CD4-positive, alpha-beta T cell treated with Interleukin-4 for 1 hour (primary cell): ENCODE results near the gene CYP3A7.
"Not testable (repeated sequence)": the region's sequence is repeated elsewhere in the genome, so short reads cannot be mapped to it uniquely, and the experiment has no call there.

Experiments
- DNase-seq, 2 donors: peaks; one replicate each; pipeline ENCODE4 v3.0.0-alpha.2; 2020 to 2022

The CYP3A7 gene

GRCh38 chr7:99698867-99699730 is 35.9 kb downstream of the CYP3A7 start:
- DNase-seq, result not testable (repeated sequence)

DNA sequence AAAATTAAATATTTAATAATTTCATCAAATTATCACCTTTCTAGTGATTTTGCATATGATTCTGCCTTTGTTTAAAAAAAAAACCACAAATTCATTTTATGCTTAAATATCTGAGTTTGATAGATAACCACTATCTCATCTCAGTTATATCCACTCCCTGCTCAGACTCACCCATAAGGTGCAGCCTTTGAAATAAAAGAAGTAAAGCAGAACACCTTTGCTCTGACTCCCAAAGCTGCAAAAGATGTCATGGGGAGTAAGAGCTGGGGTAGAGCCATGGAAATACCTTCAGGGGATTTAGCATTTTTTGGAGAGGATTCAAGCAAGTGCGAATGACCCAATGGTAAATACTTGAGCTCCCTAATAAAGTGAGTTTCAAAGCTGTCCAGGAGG is 40.1 kb downstream of the CYP3A7 start:
- no peak for DNase-seq

DNA sequence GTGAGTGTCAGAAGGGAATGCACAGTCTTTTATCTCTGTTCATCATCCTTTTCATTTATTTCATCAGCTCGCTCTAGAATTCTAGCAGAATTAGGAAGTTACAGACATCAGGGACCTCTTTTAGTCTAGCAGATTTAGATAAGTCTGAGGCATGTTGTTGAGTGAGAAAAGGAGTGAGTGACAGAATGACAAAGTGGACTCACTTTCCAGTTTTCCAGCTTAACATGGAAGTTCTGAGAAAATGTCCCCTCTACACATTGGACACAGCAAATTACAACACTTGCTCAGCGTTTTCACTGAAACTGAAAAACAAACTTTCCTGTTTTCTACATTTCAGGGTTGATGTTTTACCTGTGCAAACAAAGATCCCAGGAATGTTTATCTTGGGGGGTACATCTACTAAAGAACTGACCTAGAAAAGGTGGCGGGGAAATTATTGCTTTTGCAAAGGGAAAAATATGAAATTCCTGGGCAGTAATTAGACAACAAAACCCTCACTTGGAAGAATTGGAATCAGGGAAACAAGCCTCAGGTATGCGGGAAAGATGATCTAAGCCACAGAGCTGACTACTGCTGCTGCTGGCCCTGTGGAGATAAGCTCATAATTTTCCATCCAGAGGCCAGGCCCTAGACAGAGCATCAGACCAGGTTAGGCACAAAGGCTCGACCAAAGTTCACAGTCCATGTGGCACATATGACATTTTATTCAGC is 40.6 kb downstream of the CYP3A7 start:
- no peak for DNase-seq

DNA sequence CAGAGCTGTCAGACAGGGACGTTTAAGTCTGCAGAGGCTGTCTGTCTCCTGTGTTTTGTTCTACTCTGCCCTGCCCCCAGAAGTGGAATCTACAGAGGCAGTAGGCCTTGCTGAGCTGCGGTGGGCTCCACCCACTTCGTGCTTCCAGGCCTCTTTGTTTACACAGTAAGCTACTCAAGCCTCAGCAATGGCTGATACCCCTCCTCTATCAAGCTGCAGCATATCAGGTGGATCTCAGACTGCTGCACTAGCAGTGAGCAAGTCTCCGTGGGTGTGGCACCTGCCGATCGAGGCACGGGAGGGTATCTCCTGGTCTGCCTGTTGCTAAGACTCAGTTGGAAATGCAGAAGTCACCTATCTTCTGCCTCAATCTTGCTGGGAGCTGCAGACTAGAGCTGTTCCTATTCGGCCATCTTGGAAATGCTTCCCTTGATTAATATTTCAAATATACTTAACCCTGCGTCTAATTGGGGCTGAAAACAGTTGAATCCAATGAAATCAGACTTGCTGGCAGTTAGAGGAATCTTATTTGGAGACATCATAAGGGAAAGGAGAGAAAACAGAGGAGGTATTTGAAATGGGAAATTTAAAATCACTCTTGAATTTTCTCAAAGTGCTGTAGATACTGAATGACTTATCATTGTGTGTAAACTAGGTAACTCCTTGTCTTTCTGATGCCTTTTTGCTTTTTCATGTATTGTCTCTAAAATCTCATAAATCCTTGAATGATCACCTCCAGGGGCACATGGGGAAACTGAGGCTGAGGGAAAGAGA is 41.4 kb downstream of the CYP3A7 start:
- DNase-seq, result no peak

GRCh38 chr7:99693100-99693426 is 41.9 kb downstream of the CYP3A7 start:
- DNase-seq, result no peak

GRCh38 chr7:99692563-99692962 is 42.4 kb downstream of the CYP3A7 start:
- not testable (repeated sequence) for DNase-seq

DNA sequence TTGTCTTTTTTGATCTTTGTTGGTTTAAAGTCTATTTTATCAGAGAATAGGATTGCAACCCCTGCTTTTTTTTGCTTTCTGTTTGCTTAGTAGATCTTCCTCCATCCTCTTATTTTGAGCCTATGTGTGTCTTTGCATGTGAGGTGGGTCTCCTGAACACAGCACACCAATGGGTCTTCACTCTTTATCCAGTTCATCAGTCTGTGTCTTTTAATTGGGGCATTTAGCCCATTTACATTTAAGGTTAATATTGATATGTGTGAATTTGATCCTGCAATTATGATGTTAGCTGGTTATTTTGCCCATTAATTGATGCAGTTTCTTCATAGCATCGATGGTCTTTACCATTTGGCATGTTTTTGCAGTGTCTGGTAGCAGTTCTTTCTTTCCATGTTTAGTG is 43.3 kb downstream of the CYP3A7 start:
- not testable (repeated sequence) for DNase-seq

GRCh38 chr7:99690918-99691317 is 44.1 kb downstream of the CYP3A7 start:
- not testable (repeated sequence) for DNase-seq

- not testable (repeated sequence) for DNase-seq
Measured at GRCh38 chr7:99685871-99686608, 49.0 kb downstream of the CYP3A7 start.

GRCh38 chr7:99685129-99685758 is 49.8 kb downstream of the CYP3A7 start:
- DNase-seq, result no peak

- no peak for DNase-seq
Measured at GRCh38 chr7:99679400-99680191, 55.4 kb downstream of the CYP3A7 start, which contains the start of gene CYP3A5. Gene CYP3A5 (minus strand): TSS chr7:99679996. CDS start chr7:99679896, 100 bp downstream.

- DNase-seq, result no peak
Measured at GRCh38 chr7:99679032-99679399, 56.0 kb downstream of the CYP3A7 start.

GRCh38 chr7:99677648-99678045 is 57.3 kb downstream of the CYP3A7 start:
- DNase-seq, result no peak

GRCh38 chr7:99677013-99677647 is 57.9 kb downstream of the CYP3A7 start:
- DNase-seq, result no peak

DNA sequence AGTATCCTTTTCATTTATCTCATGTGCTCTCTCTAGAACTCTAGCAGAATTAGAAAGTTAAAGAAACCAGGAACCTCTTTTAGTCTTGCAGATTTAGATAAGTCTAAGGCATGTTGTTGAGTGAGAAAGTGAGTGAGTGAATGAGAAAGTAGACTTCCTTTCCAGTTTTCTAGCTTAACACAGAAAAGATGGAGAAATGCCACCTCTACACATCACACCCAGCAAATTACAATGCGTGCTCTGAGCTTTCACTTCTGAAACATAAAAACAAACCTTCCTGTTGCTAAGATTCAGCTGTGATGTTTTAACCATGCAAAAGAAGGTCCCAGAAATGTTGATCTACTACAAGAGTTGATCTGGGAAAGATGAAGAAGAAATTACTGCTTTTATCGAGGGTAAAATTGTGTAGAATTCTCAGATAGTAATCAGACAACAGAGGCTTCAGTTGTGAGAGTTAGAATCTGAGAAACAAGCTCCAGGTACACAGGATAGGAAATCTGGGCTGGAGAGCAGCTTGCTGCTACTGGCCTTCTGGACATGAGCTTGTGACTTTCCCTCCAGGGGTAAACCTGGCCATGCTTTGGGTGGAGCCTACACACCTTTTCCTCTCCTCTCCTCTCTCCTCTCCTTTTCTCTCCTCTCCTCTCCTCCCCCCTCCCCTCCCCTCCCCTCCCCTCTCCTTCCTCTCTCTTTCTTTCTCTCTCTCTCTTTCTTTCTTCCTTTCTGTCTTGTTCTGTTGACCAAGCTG is 59.8 kb downstream of the CYP3A7 start:
- DNase-seq, result no peak

DNA sequence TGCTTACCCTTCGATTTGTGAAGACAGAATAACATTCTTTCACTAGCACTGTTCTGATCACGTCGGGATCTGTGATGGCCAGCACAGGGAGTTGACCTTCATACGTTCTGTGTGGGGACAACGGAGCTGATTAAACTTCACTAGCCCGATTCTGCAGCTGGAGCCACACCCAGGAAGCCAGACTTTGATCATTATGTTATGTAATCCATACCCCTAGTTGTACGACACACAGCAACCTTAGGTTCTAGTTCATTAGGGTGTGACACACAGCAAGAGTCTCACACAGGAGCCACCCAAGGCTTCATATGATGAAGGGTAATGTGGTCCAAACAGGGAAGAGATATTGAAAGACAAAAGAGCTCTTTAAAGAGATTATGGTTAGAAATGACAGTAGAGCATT is 62.4 kb downstream of the CYP3A7 start:
- no peak for DNase-seq

- no peak for DNase-seq
Measured at GRCh38 chr7:99669782-99670181, 65.2 kb downstream of the CYP3A7 start.

DNA sequence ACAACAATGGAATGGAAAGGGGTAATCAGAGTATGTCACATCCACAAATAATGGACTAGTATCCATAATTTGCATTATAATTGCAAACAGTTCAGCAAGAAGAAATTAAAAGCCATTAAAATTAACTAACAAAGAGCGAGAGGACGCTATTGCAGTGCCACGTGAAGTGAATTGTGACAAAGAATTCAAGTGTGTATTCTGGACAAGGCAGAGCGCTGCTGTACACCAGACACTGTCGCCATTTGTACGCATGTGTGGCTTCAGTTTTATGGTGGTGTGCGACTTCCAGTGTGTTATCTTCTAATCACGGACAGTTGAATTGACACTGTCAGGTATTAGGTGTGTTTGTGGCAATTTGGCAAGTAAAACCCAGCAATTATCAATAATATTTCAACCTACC is 66.5 kb downstream of the CYP3A7 start:
- DNase-seq, result no peak

DNA sequence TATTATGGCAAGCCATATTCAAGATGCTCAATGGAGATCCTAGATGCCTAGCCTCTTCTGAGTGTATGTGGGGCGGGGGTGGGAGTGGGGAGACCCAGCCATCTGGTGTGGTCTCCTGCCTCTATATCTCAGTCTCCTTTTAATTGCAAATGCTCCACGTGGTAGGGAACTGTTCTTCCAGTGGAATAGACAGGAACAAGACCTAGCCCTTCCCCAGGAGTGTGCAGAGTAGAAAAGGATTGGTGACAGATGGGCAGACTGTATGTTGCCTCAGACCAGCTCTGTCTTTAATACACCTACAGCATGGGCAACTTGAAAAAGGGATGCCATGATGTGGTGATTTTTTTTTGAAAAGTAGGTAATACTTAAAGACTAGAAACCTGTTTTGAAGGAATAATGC is 67.8 kb downstream of the CYP3A7 start:
- no peak for DNase-seq

- no peak for DNase-seq
Measured at GRCh38 chr7:99666013-99666395, 69.0 kb downstream of the CYP3A7 start.
